HG03139 (cell line): Measurements from ENCODE around the gene ZC3H12D.
"Not testable (repeated sequence)": the region's sequence is repeated elsewhere in the genome, so short reads cannot be mapped to it uniquely, and the experiment has no call there.

Experiments
- ATAC-seq: cut with Tn5 transposase; IDR thresholded peaks from one replicate; pipeline ENCODE4 v1.9.1; 2021; ENCODE audit not compliant: unreplicated experiment

ZC3H12D gene

GRCh38 chr6:149484733-149485700 lies at the start of gene ZC3H12D:
Gene ZC3H12D (minus strand): TSS chr6:149485014. CDS start chr6:149474543, 10,471 bp downstream.
- ATAC-seq: peak; percentile 34

GRCh38 chr6:149529650-149530049 lies 44.8 kb upstream of the ZC3H12D start:
- no peak for ATAC-seq

GRCh38 chr6:149515494-149515893 lies 30.7 kb upstream of the ZC3H12D start:
- no peak for ATAC-seq

- no peak for ATAC-seq
These were observed 29.1 kb upstream of the ZC3H12D start for GRCh38 chr6:149513915-149514314.

GRCh38 chr6:149510793-149511512 lies 26.1 kb upstream of the ZC3H12D start:
- ATAC-seq: no peak

GRCh38 chr6:149508485-149508884 lies 23.7 kb upstream of the ZC3H12D start:
- ATAC-seq: no peak

GRCh38 chr6:149503872-149504271 lies 19.1 kb upstream of the ZC3H12D start:
- ATAC-seq: no peak

- ATAC-seq: no peak
These were observed 18.5 kb upstream of the ZC3H12D start for GRCh38 chr6:149503276-149503675.

- ATAC-seq: no peak
These were observed 17.0 kb upstream of the ZC3H12D start for GRCh38 chr6:149501768-149502167.

- no peak for ATAC-seq
These were observed 16.4 kb upstream of the ZC3H12D start for GRCh38 chr6:149501201-149501600.

- ATAC-seq: no peak
These were observed 15.3 kb upstream of the ZC3H12D start for GRCh38 chr6:149500096-149500495.

- ATAC-seq: no peak
These were observed 14.3 kb upstream of the ZC3H12D start for GRCh38 chr6:149499066-149499465.

GRCh38 chr6:149497365-149497764 lies 12.6 kb upstream of the ZC3H12D start:
- ATAC-seq: no peak

GRCh38 chr6:149496597-149496996 lies 11.8 kb upstream of the ZC3H12D start:
- ATAC-seq: not testable (repeated sequence)

- not testable (repeated sequence) for ATAC-seq
These were observed 10.7 kb upstream of the ZC3H12D start for GRCh38 chr6:149495349-149496016.

- not testable (repeated sequence) for ATAC-seq
These were observed 10.0 kb upstream of the ZC3H12D start for GRCh38 chr6:149494810-149495209.

GRCh38 chr6:149493761-149494320 lies 9.0 kb upstream of the ZC3H12D start:
- ATAC-seq: no peak

GRCh38 chr6:149492798-149493343 lies 8.1 kb upstream of the ZC3H12D start:
- ATAC-seq: no peak

- ATAC-seq: no peak
These were observed 5.2 kb upstream of the ZC3H12D start for GRCh38 chr6:149489967-149490366.

GRCh38 chr6:149488815-149489214 lies 4.0 kb upstream of the ZC3H12D start:
- ATAC-seq: no peak

GRCh38 chr6:149487316-149487715 lies 2.5 kb upstream of the ZC3H12D start:
- ATAC-seq: no peak
